Esophagus squamous epithelium (tissue), 4 donors: ENCODE results near the gene APBB3.

Source experiments
- CTCF ChIP-seq, 6 experiments: fragments of 450-650 bp in 4 of 6; fragments of 200-600 bp in 2 of 6; sonication (generic) in 2 of 6; IDR thresholded peaks; one replicate each; pipeline ENCODE4 v1.5.1; 2016 to 2019; ENCODE audit warnings: antibody characterized with exemption in 6 of 6, mild to moderate bottlenecking in 4 of 6, moderate library complexity in 4 of 6
- POLR2A ChIP-seq, 4 donors: fragments of 450-650 bp; IDR thresholded peaks; one replicate each; pipeline ENCODE4 v1.6.1; 2017; ENCODE audit warnings: antibody characterized with exemption in 4 of 4, mild to moderate bottlenecking in 4 of 4, moderate library complexity in 3 of 4

GRCh38 chr5:140557965-140558364 lies 6.4 kb downstream of the APBB3 start:
- TF ChIP-seq CTCF (IDR thresholded peaks at IDR 0.05) (no peak), POLR2A (IDR thresholded peaks at IDR 0.05) (no peak)
